Transverse colon (tissue), 4 donors: ENCODE data around the gene PNCK.

ENCODE experiments used
- EP300 ChIP-seq: sonication (generic); formaldehyde crosslinking; IDR thresholded peaks from one replicate; pipeline ENCODE4 v1.6.1; 2017; ENCODE audit warnings: antibody characterized with exemption, low read depth
- POLR2A ChIP-seq: fragments of 450-650 bp; IDR thresholded peaks from one replicate; pipeline ENCODE4 v1.6.1; 2016; ENCODE audit warnings: antibody characterized with exemption, mild to moderate bottlenecking, moderate library complexity
- POLR2AphosphoS5 ChIP-seq, 3 donors: sonication (generic); formaldehyde crosslinking; IDR thresholded peaks; one replicate each; pipeline ENCODE4 v1.6.1; 2016; ENCODE audit warnings: antibody characterized with exemption in 3 of 3
- TF ChIP-seq, protein P1 (sequence below), 5 experiments: fragments of 200-600 bp in 3 of 5; fragments of 450-650 bp in 2 of 5; sonication (generic) in 3 of 5; IDR thresholded peaks; 1 replicate in 2 of 5; 2 replicates in 3 of 5; pipeline ENCODE4 v1.5.1; 2016 to 2017; ENCODE audit warnings: antibody characterized with exemption in 5 of 5, inconsistent platforms in 3 of 5, mild to moderate bottlenecking in 2 of 5, moderate library complexity in 1 of 5

- TF ChIP-seq, protein P1, sequence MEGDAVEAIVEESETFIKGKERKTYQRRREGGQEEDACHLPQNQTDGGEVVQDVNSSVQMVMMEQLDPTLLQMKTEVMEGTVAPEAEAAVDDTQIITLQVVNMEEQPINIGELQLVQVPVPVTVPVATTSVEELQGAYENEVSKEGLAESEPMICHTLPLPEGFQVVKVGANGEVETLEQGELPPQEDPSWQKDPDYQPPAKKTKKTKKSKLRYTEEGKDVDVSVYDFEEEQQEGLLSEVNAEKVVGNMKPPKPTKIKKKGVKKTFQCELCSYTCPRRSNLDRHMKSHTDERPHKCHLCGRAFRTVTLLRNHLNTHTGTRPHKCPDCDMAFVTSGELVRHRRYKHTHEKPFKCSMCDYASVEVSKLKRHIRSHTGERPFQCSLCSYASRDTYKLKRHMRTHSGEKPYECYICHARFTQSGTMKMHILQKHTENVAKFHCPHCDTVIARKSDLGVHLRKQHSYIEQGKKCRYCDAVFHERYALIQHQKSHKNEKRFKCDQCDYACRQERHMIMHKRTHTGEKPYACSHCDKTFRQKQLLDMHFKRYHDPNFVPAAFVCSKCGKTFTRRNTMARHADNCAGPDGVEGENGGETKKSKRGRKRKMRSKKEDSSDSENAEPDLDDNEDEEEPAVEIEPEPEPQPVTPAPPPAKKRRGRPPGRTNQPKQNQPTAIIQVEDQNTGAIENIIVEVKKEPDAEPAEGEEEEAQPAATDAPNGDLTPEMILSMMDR (IDR thresholded peaks at IDR 0.05) = no peak
- TF ChIP-seq POLR2AphosphoS5 (IDR thresholded peaks at IDR 0.05) (no peak), POLR2A (no peak), EP300 (no peak)
These were observed 39.9 kb downstream of the PNCK start for GRCh38 chrX:153633607-153634180.
